WTC11 (cell line): ENCODE results near the gene RAD51D. TPM values are rescaled to one million over a fixed set of nuclear protein-coding genes. Genes with fewer than 3 reads are reported as not detected.

Experiments
- ATAC-seq: fragments of 200-7000 bp; cut with Tn5 transposase; 2 replicates; pipeline ENCODE4 v1.10.0; 2021; ENCODE audit warnings: mild to moderate bottlenecking, moderate library complexity
- CTCF ChIA-PET: fragments of 300-600 bp; sonication (Branson Sonifier 250); formaldehyde crosslinking; loops from one replicate; lab custom pipeline; 2021; ENCODE audit warnings: antibody characterized with exemption; lab: Charles Lee
- POLR2A ChIA-PET: fragments of 350-600 bp; sonication (Branson Sonifier 250); formaldehyde crosslinking; loops from one replicate; lab custom pipeline; 2021; ENCODE audit warnings: antibody characterized with exemption; lab: Charles Lee
- DNase-seq: peaks from one replicate; pipeline ENCODE4 v3.0.0; 2021; ENCODE audit warnings: low spot score
- H3K27ac Mint-ChIP-seq: 2 replicates; pipeline ENCODE4 v1.8.0; 2021; ENCODE audit warnings: mixed read lengths
- H3K27me3 Mint-ChIP-seq: 2 replicates; pipeline ENCODE4 v1.8.0; 2021; ENCODE audit warnings: low read depth, mild to moderate bottlenecking, moderate library complexity, mixed read lengths
- H3K36me3 Mint-ChIP-seq: 2 replicates; pipeline ENCODE4 v1.8.0; 2021; ENCODE audit warnings: mixed read lengths
- H3K4me1 Mint-ChIP-seq: 2 replicates; pipeline ENCODE4 v1.8.0; 2022; ENCODE audit warnings: mixed read lengths
- H3K4me3 Mint-ChIP-seq: 2 replicates; pipeline ENCODE4 v1.8.0; 2021; ENCODE audit warnings: mild to moderate bottlenecking, moderate library complexity, mixed read lengths
- H3K9me3 Mint-ChIP-seq: 2 replicates; pipeline ENCODE4 v1.8.0; 2021; ENCODE audit warnings: mixed read lengths
- CBFB ChIP-seq: sonication (generic); formaldehyde crosslinking; IDR thresholded peaks from 2 replicates; pipeline ENCODE4 v1.8.1; 2022; ENCODE audit warnings: mild to moderate bottlenecking, low read depth, missing genetic modification reagents
- ERG ChIP-seq: fragments of 250-450 bp; sonication (Bioruptor Pico); IDR thresholded peaks from 2 replicates; pipeline ENCODE4 v1.8.0; 2021; ENCODE audit warnings: mild to moderate bottlenecking
- ETV6 ChIP-seq: sonication (generic); formaldehyde crosslinking; IDR thresholded peaks from 2 replicates; pipeline ENCODE4 v1.8.1; 2022; ENCODE audit warnings: mild to moderate bottlenecking, missing genetic modification reagents
- FOXK1 ChIP-seq: sonication (generic); formaldehyde crosslinking; IDR thresholded peaks from 2 replicates; pipeline ENCODE4 v1.8.0; 2022; ENCODE audit warnings: mild to moderate bottlenecking, moderate library complexity, missing genetic modification reagents
- HMGA2 ChIP-seq: fragments of 250-450 bp; sonication (Bioruptor Pico); IDR thresholded peaks from 2 replicates; pipeline ENCODE4 v1.4.0; 2021; ENCODE audit warnings: mild to moderate bottlenecking, moderate library complexity
- IRF1 ChIP-seq: sonication (generic); formaldehyde crosslinking; IDR thresholded peaks from 2 replicates; pipeline ENCODE4 v1.8.0; 2023; ENCODE audit warnings: missing genetic modification reagents
- MYBL2 ChIP-seq: sonication (generic); formaldehyde crosslinking; IDR thresholded peaks from 2 replicates; pipeline ENCODE4 v1.8.1; 2023; ENCODE audit warnings: mild to moderate bottlenecking, moderate library complexity, missing genetic modification reagents
- NR2C2 ChIP-seq: sonication (generic); formaldehyde crosslinking; IDR thresholded peaks from 2 replicates; pipeline ENCODE4 v1.8.0; 2022; ENCODE audit warnings: mild to moderate bottlenecking, missing genetic modification reagents
- RORB ChIP-seq: fragments of 250-450 bp; sonication (Bioruptor Pico); IDR thresholded peaks from 2 replicates; pipeline ENCODE4 v1.9.0; 2021; ENCODE audit warnings: mild to moderate bottlenecking
- TEAD4 ChIP-seq: sonication (generic); formaldehyde crosslinking; IDR thresholded peaks from 2 replicates; pipeline ENCODE4 v1.8.0; 2022; ENCODE audit warnings: mild to moderate bottlenecking, missing genetic modification reagents
- TP53 ChIP-seq: sonication (generic); formaldehyde crosslinking; IDR thresholded peaks from 2 replicates; pipeline ENCODE4 v1.8.1; 2023; ENCODE audit warnings: mild to moderate bottlenecking, missing genetic modification reagents
- ZMAT4 ChIP-seq: fragments of 250-450 bp; sonication (Bioruptor Pico); IDR thresholded peaks from 2 replicates; pipeline ENCODE4 v1.9.0; 2021; ENCODE audit warnings: mild to moderate bottlenecking
- ZNF138 ChIP-seq: sonication (generic); formaldehyde crosslinking; conservative IDR thresholded peaks from 2 replicates; pipeline ENCODE4 v1.8.1; 2022; ENCODE audit warnings: mild to moderate bottlenecking, moderate library complexity, missing genetic modification reagents
- ZNF219 ChIP-seq: sonication (generic); formaldehyde crosslinking; IDR thresholded peaks from 2 replicates; pipeline ENCODE4 v1.8.0; 2023; ENCODE audit warnings: missing genetic modification reagents, mild to moderate bottlenecking, borderline replicate concordance
- ZNF532 ChIP-seq: fragments of 250-450 bp; sonication (Bioruptor Pico); IDR thresholded peaks from 2 replicates; pipeline ENCODE4 v1.9.0; 2021; ENCODE audit warnings: mild to moderate bottlenecking, borderline replicate concordance
- total RNA-seq: library from RNA; stranded (reverse); gene quantifications from 3 replicates; pipeline ENCODE4 v1.2.3, GENCODE V29; 2021
- TF ChIP-seq, protein P1 (sequence below): sonication (generic); formaldehyde crosslinking; IDR thresholded peaks from 2 replicates; pipeline ENCODE4 v1.8.0; 2022; ENCODE audit warnings: mild to moderate bottlenecking, missing genetic modification reagents
- TF ChIP-seq, protein P2 (sequence below): fragments of 200-600 bp; IDR thresholded peaks from 2 replicates; pipeline ENCODE4 v1.8.0; 2022; ENCODE audit warnings: antibody characterized with exemption

RAD51D gene
- total RNA-seq, 1 experiment from 2014 or later, result 15.0 TPM

- H3K27ac Mint-ChIP-seq, result no peak overlapping the region
- DNase-seq, result no peak
- no peak for ATAC-seq
- no peak overlapping the region for H3K4me3 Mint-ChIP-seq
- H3K4me1 Mint-ChIP-seq, result peaks cover 26% of the 10 kb centered on the region
- TF ChIP-seq ZMAT4, result no peak
- TF ChIP-seq HMGA2 (CRISPR knock-in tag), result peak; percentile 93
- H3K27me3 Mint-ChIP-seq, result no peaks in the 10 kb centered on the region
- POLR2A ChIA-PET, result no interaction called here
- CTCF ChIA-PET, result interaction anchor here (1.1 kb wide), 1 partner anchor 12 kb away, joined by 4 read pairs; no protein-coding TSS in a partner anchor
- H3K9me3 Mint-ChIP-seq, result no peaks in the 10 kb centered on the region
- H3K36me3 Mint-ChIP-seq, result no peaks in the 10 kb centered on the region
These were observed 42.8 kb downstream of the RAD51D start for GRCh38 chr17:35076874-35077273.

- H3K27ac Mint-ChIP-seq, result no peak overlapping the region
- CTCF ChIA-PET, result no interaction called here
- ATAC-seq (no peak), DNase-seq (no peak)
- no peaks in the 10 kb centered on the region for H3K9me3 Mint-ChIP-seq
- H3K36me3 Mint-ChIP-seq, result no peaks in the 10 kb centered on the region
- no peak overlapping the region for H3K4me3 Mint-ChIP-seq
- H3K4me1 Mint-ChIP-seq, result peaks cover 9% of the 10 kb centered on the region
- no peaks in the 10 kb centered on the region for H3K27me3 Mint-ChIP-seq
- TF ChIP-seq ZNF219 (CRISPR knock-in tag), result no peak
- no peak for TF ChIP-seq CBFB (CRISPR knock-in tag)
- no peak for TF ChIP-seq ZNF532
- TF ChIP-seq, protein P1, sequence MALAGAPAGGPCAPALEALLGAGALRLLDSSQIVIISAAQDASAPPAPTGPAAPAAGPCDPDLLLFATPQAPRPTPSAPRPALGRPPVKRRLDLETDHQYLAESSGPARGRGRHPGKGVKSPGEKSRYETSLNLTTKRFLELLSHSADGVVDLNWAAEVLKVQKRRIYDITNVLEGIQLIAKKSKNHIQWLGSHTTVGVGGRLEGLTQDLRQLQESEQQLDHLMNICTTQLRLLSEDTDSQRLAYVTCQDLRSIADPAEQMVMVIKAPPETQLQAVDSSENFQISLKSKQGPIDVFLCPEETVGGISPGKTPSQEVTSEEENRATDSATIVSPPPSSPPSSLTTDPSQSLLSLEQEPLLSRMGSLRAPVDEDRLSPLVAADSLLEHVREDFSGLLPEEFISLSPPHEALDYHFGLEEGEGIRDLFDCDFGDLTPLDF, result no peak
- TF ChIP-seq NR2C2 (CRISPR knock-in tag), result no peak
- TF ChIP-seq ERG (CRISPR knock-in tag), result no peak
- no peak for TF ChIP-seq FOXK1 (CRISPR knock-in tag)
- no peak for TF ChIP-seq ZNF138 (CRISPR knock-in tag)
- no peak for TF ChIP-seq RORB (CRISPR knock-in tag)
- TF ChIP-seq MYBL2 (CRISPR knock-in tag), result no peak
- no peak for TF ChIP-seq ETV6 (CRISPR knock-in tag)
- TF ChIP-seq, protein P2, sequence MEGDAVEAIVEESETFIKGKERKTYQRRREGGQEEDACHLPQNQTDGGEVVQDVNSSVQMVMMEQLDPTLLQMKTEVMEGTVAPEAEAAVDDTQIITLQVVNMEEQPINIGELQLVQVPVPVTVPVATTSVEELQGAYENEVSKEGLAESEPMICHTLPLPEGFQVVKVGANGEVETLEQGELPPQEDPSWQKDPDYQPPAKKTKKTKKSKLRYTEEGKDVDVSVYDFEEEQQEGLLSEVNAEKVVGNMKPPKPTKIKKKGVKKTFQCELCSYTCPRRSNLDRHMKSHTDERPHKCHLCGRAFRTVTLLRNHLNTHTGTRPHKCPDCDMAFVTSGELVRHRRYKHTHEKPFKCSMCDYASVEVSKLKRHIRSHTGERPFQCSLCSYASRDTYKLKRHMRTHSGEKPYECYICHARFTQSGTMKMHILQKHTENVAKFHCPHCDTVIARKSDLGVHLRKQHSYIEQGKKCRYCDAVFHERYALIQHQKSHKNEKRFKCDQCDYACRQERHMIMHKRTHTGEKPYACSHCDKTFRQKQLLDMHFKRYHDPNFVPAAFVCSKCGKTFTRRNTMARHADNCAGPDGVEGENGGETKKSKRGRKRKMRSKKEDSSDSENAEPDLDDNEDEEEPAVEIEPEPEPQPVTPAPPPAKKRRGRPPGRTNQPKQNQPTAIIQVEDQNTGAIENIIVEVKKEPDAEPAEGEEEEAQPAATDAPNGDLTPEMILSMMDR, result no peak
- no peak for TF ChIP-seq TP53 (CRISPR knock-in tag)
- TF ChIP-seq IRF1 (CRISPR knock-in tag), result no peak
- TF ChIP-seq TEAD4 (CRISPR knock-in tag), result no peak
- POLR2A ChIA-PET, result no interaction called here
These were observed 44.7 kb downstream of the RAD51D start for GRCh38 chr17:35074711-35075707.
